Urinary bladder (tissue), 4 donors: Measurements from ENCODE around the gene RNF215. TPM values are rescaled to one million over a fixed set of nuclear protein-coding genes. Genes with fewer than 3 reads are reported as not detected.
"Not testable (repeated sequence)": the region's sequence is repeated elsewhere in the genome, so short reads cannot be mapped to it uniquely, and the experiment has no call there.

ENCODE experiments used
- DNase-seq: peaks from one replicate; pipeline ENCODE4 v3.0.0-alpha.2; 2015; ENCODE audit errors: extremely low spot score
- H3K27ac ChIP-seq: one replicate; pipeline ENCODE4 v1.5.1; 2013; ENCODE audit warnings: low read depth, mild to moderate bottlenecking, moderate library complexity
- H3K36me3 ChIP-seq: one replicate; pipeline ENCODE4 v1.6.1; 2013; ENCODE audit warnings: mild to moderate bottlenecking, moderate library complexity; ENCODE audit not compliant: insufficient read depth
- H3K4me1 ChIP-seq: one replicate; pipeline ENCODE4 v1.6.1; 2013; ENCODE audit warnings: mild to moderate bottlenecking, moderate library complexity; ENCODE audit not compliant: insufficient read depth
- H3K4me3 ChIP-seq: one replicate; pipeline ENCODE4 v1.5.1; 2013; ENCODE audit warnings: low read depth, low read length
- WGBS: extraction: QIAGEN DNeasy Blood & Tissue Kit; methylation state at CpG from one replicate; pipeline ENCODE4 v1.1.7; 2013; 5-methylcytosine and 5-hydroxymethylcytosine counted together
- polyA plus RNA-seq: library from polyadenylated mRNA; stranded (reverse); fragments of 200-250 nt; gene quantifications from one replicate; pipeline ENCODE4 v1.2.3, GENCODE V29; 2013
- total RNA-seq: library from RNA; depleted of rRNA; stranded (reverse); fragments of >200 nt; gene quantifications from one replicate; pipeline ENCODE4 v1.2.3, GENCODE V29; 2014
- donor health status: healthy with polysubstance abuse.
- donor health status: healthy.

Gene RNF215
- total and polyA plus RNA-seq, 2 donors, result 10.7 to 18.8 TPM

GRCh38 chr22:30351226-30351625 lies 36.0 kb downstream of the RNF215 start:
- WGBS, result 82% methylated on average over 3 of the region's 3 CpGs
- Histone ChIP-seq H3K27ac (no peak overlapping the region), H3K4me1 (peaks cover 5% of the 10 kb centered on the region), H3K36me3 (peaks cover 8% of the 10 kb centered on the region), H3K4me3 (no peak overlapping the region)
- no peak for DNase-seq

GRCh38 chr22:30348809-30349208 lies 38.4 kb downstream of the RNF215 start:
- no peak overlapping the region for H3K27ac ChIP-seq
- WGBS, result 70% methylated on average over 4 of the region's 4 CpGs
- H3K36me3 ChIP-seq, result peaks cover 12% of the 10 kb centered on the region
- DNase-seq, result no peak
- no peak overlapping the region for H3K4me3 ChIP-seq
- no peaks in the 10 kb centered on the region for H3K4me1 ChIP-seq

GRCh38 chr22:30348404-30348803 lies 38.8 kb downstream of the RNF215 start:
- Histone ChIP-seq H3K27ac (no peak overlapping the region), H3K4me3 (no peak overlapping the region), H3K36me3 (peaks cover 12% of the 10 kb centered on the region), H3K4me1 (no peaks in the 10 kb centered on the region)
- no peak for DNase-seq
- 81% methylated on average over 4 of the region's 4 CpGs for WGBS

GRCh38 chr22:30347255-30347892 lies 39.8 kb downstream of the RNF215 start:
- Histone ChIP-seq H3K4me1 (no peaks in the 10 kb centered on the region), H3K36me3 (peaks cover 9% of the 10 kb centered on the region), H3K4me3 (no peak overlapping the region), H3K27ac (no peak overlapping the region)
- WGBS, result 70% methylated on average over 5 of the region's 5 CpGs
- DNase-seq, result no peak

- WGBS, result 93% methylated on average over 13 of the region's 13 CpGs
- no peak for DNase-seq
- H3K36me3 ChIP-seq, result peaks cover 4% of the 10 kb centered on the region
- H3K4me3 ChIP-seq, result no peak overlapping the region
- H3K4me1 ChIP-seq, result no peaks in the 10 kb centered on the region
- H3K27ac ChIP-seq, result no peak overlapping the region
Measured at GRCh38 chr22:30344447-30345200, 42.6 kb downstream of the RNF215 start.

GRCh38 chr22:30340911-30341685 lies 46.1 kb downstream of the RNF215 start:
- H3K36me3 ChIP-seq, result peaks cover 18% of the 10 kb centered on the region
- WGBS, result 81% methylated on average over 16 of the region's 16 CpGs
- DNase-seq, result no peak
- no peak overlapping the region for H3K4me3 ChIP-seq
- no peak overlapping the region for H3K27ac ChIP-seq
- no peaks in the 10 kb centered on the region for H3K4me1 ChIP-seq

- DNase-seq, result no peak
- Histone ChIP-seq H3K4me3 (no peak overlapping the region), H3K4me1 (no peaks in the 10 kb centered on the region), H3K27ac (no peak overlapping the region), H3K36me3 (peaks cover 18% of the 10 kb centered on the region)
- 94% methylated on average over 7 of the region's 7 CpGs for WGBS
Measured at GRCh38 chr22:30338802-30339201, 48.4 kb downstream of the RNF215 start.

- not testable (repeated sequence) for H3K27ac ChIP-seq, DNase-seq, H3K4me1 ChIP-seq, H3K4me3 ChIP-seq
- WGBS, result 77% methylated on average over 9 of the region's 9 CpGs
- peaks cover 18% of the 10 kb centered on the region for H3K36me3 ChIP-seq
Measured at GRCh38 chr22:30338341-30338740, 48.9 kb downstream of the RNF215 start.

GRCh38 chr22:30337461-30337778 lies 49.8 kb downstream of the RNF215 start:
- Histone ChIP-seq H3K36me3 (peaks cover 18% of the 10 kb centered on the region), H3K27ac (no peak overlapping the region), H3K4me3 (no peak overlapping the region), H3K4me1 (no peaks in the 10 kb centered on the region)
- DNase-seq, result no peak
- 93% methylated on average over 8 of the region's 8 CpGs for WGBS

- no peaks in the 10 kb centered on the region for H3K4me1 ChIP-seq
- 96% methylated on average over 4 of the region's 4 CpGs for WGBS
- H3K36me3 ChIP-seq, result peaks cover 18% of the 10 kb centered on the region
- no peak for DNase-seq
- no peak overlapping the region for H3K4me3 ChIP-seq
- no peak overlapping the region for H3K27ac ChIP-seq
Measured at GRCh38 chr22:30336752-30337460, 50.3 kb downstream of the RNF215 start.

GRCh38 chr22:30335236-30335635 lies 52.0 kb downstream of the RNF215 start:
- H3K4me3 ChIP-seq, result no peak overlapping the region
- WGBS, result 96% methylated on average over 1 of the region's 1 CpG

GRCh38 chr22:30334646-30335045 lies 52.6 kb downstream of the RNF215 start:
- H3K27ac ChIP-seq, result no peak overlapping the region
- 95% methylated on average over 4 of the region's 4 CpGs for WGBS
- no peak for DNase-seq
- no peak overlapping the region for H3K4me3 ChIP-seq
- peaks cover 18% of the 10 kb centered on the region for H3K36me3 ChIP-seq
- no peaks in the 10 kb centered on the region for H3K4me1 ChIP-seq

More at GRCh38 chr22:30335236-30335635, 52.0 kb downstream of the RNF215 start:
- H3K4me1 ChIP-seq, result no peaks in the 10 kb centered on the region
- H3K27ac ChIP-seq, result no peak overlapping the region
- H3K36me3 ChIP-seq, result peaks cover 18% of the 10 kb centered on the region
- no peak for DNase-seq

GRCh38 chr22:30333707-30334087 lies 53.5 kb downstream of the RNF215 start:
- H3K27ac ChIP-seq, result no peak overlapping the region
- peaks cover 16% of the 10 kb centered on the region for H3K36me3 ChIP-seq
- 85% methylated on average over 3 of the region's 3 CpGs for WGBS
- no peaks in the 10 kb centered on the region for H3K4me1 ChIP-seq
- H3K4me3 ChIP-seq, result no peak overlapping the region
- no peak for DNase-seq
